Measurements from ENCODE around the gene IGF2BP2.

Gene IGF2BP2

GRCh38 chr3:185825006-185825638 lies at the start of gene IGF2BP2:
Gene IGF2BP2 (minus strand): TSS chr3:185825042. CDS start chr3:185824960, 82 bp downstream.
- in situ Hi-C loops (cut with HindIII; ENCODE audit: low pct_ligation_motif_present, low sequenced_read_pairs): no loop called here
- TF ChIP-seq CTCF (IDR thresholded peaks at IDR 0.05; ENCODE audit: low read depth, low read length, missing control alignments): peak; percentile 11
- Histone ChIP-seq H3K4me3 (ENCODE audit: low read depth, low read length) (peak within 1 kb of the TSS; percentile 89), H3K27ac (peak within 1 kb of the TSS; percentile 94), H3K27me3 (replicated peaks) (no peaks in the 10 kb centered on the region), H3K36me3 (replicated peaks) (no peaks in the 10 kb centered on the region)
- peak; percentile 68 for DNase-seq

- no peaks in the 10 kb centered on the region for H3K27me3 ChIP-seq (replicated peaks)
- no peak for DNase-seq
- H3K36me3 ChIP-seq (replicated peaks): no peaks in the 10 kb centered on the region
- no peak overlapping the region for H3K4me3 ChIP-seq (ENCODE audit: low read depth, low read length)
- no peak for TF ChIP-seq CTCF (IDR thresholded peaks at IDR 0.05; ENCODE audit: low read depth, low read length, missing control alignments)
- no peak overlapping the region for H3K27ac ChIP-seq
- in situ Hi-C loops (cut with HindIII; ENCODE audit: low pct_ligation_motif_present, low sequenced_read_pairs): no loop called here
These were observed 49.3 kb upstream of the IGF2BP2 start for GRCh38 chr3:185874119-185874518.

- DNase-seq: no peak
- in situ Hi-C loops (cut with HindIII; ENCODE audit: low pct_ligation_motif_present, low sequenced_read_pairs): no loop called here
- Histone ChIP-seq H3K27ac (no peak overlapping the region), H3K36me3 (replicated peaks) (no peaks in the 10 kb centered on the region), H3K27me3 (replicated peaks) (no peaks in the 10 kb centered on the region), H3K4me3 (ENCODE audit: low read depth, low read length) (no peak overlapping the region)
- no peak for TF ChIP-seq CTCF (IDR thresholded peaks at IDR 0.05; ENCODE audit: low read depth, low read length, missing control alignments)
These were observed 42.8 kb upstream of the IGF2BP2 start for GRCh38 chr3:185867650-185868049.

GRCh38 chr3:185866995-185867394 lies 42.2 kb upstream of the IGF2BP2 start:
- no peaks in the 10 kb centered on the region for H3K36me3 ChIP-seq (replicated peaks)
- H3K27ac ChIP-seq: no peak overlapping the region
- no peaks in the 10 kb centered on the region for H3K27me3 ChIP-seq (replicated peaks)
- DNase-seq: no peak
- in situ Hi-C loops (cut with HindIII; ENCODE audit: low pct_ligation_motif_present, low sequenced_read_pairs): no loop called here
- TF ChIP-seq CTCF (IDR thresholded peaks at IDR 0.05; ENCODE audit: low read depth, low read length, missing control alignments): no peak
- H3K4me3 ChIP-seq (ENCODE audit: low read depth, low read length): no peak overlapping the region

GRCh38 chr3:185866555-185866954 lies 41.7 kb upstream of the IGF2BP2 start:
- in situ Hi-C loops (cut with HindIII; ENCODE audit: low pct_ligation_motif_present, low sequenced_read_pairs): no loop called here
- TF ChIP-seq CTCF (IDR thresholded peaks at IDR 0.05; ENCODE audit: low read depth, low read length, missing control alignments): no peak
- Histone ChIP-seq H3K36me3 (replicated peaks) (no peaks in the 10 kb centered on the region), H3K27me3 (replicated peaks) (no peaks in the 10 kb centered on the region), H3K27ac (no peak overlapping the region), H3K4me3 (ENCODE audit: low read depth, low read length) (no peak overlapping the region)
- no peak for DNase-seq

GRCh38 chr3:185865247-185865646 lies 40.4 kb upstream of the IGF2BP2 start:
- no peak for TF ChIP-seq CTCF (IDR thresholded peaks at IDR 0.05; ENCODE audit: low read depth, low read length, missing control alignments)
- no peak for DNase-seq
- in situ Hi-C loops (cut with HindIII; ENCODE audit: low pct_ligation_motif_present, low sequenced_read_pairs): no loop called here
- no peaks in the 10 kb centered on the region for H3K27me3 ChIP-seq (replicated peaks)
- no peak overlapping the region for H3K4me3 ChIP-seq (ENCODE audit: low read depth, low read length)
- H3K27ac ChIP-seq: no peak overlapping the region
- H3K36me3 ChIP-seq (replicated peaks): no peaks in the 10 kb centered on the region

Data from brain microvascular endothelial cell (primary cell).